TTC549 (cell line): ENCODE measurements around the gene ZBED4.

Source experiments
- FAIRE-seq: peaks from 2 replicates; lab custom pipeline; 2012; peaks lifted over from hg19 to GRCh38; lab: Jason Lieb, UNC

Gene ZBED4

GRCh38 chr22:49903322-49904039 lies 49.8 kb downstream of the ZBED4 start:
- FAIRE-seq, result no peak

- no peak for FAIRE-seq
Observed at GRCh38 chr22:49904040-49904369, 50.4 kb downstream of the ZBED4 start.

GRCh38 chr22:49905465-49905864 lies 51.8 kb downstream of the ZBED4 start:
- FAIRE-seq, result no peak

- FAIRE-seq, result no peak
Observed at GRCh38 chr22:49906071-49906798, 52.6 kb downstream of the ZBED4 start.

GRCh38 chr22:49906799-49907290 lies 53.2 kb downstream of the ZBED4 start:
- no peak for FAIRE-seq

- FAIRE-seq, result no peak
Observed at GRCh38 chr22:49907807-49908206, 54.2 kb downstream of the ZBED4 start.

- FAIRE-seq, result no peak
Observed at GRCh38 chr22:49909476-49910205, 56.0 kb downstream of the ZBED4 start.

GRCh38 chr22:49910229-49911155 lies 56.8 kb downstream of the ZBED4 start:
- FAIRE-seq, result no peak

GRCh38 chr22:49911881-49912625 lies 58.4 kb downstream of the ZBED4 start:
- FAIRE-seq, result no peak

GRCh38 chr22:49913026-49913425 lies 59.4 kb downstream of the ZBED4 start:
- FAIRE-seq, result no peak

GRCh38 chr22:49913446-49913845 lies 59.8 kb downstream of the ZBED4 start:
- no peak for FAIRE-seq

- FAIRE-seq, result no peak
Observed at GRCh38 chr22:49914256-49914655, 60.6 kb downstream of the ZBED4 start.

GRCh38 chr22:49915610-49916009 lies 62.0 kb downstream of the ZBED4 start:
- no peak for FAIRE-seq

GRCh38 chr22:49916831-49917230 lies 63.2 kb downstream of the ZBED4 start:
- FAIRE-seq, result no peak

- no peak for FAIRE-seq
Observed at GRCh38 chr22:49917974-49918910, 64.6 kb downstream of the ZBED4 start, which contains the start of the genes ALG12 and CRELD2. Gene ALG12 (minus strand): TSS chr22:49918438. CDS start chr22:49913765, 4,673 bp downstream. Gene CRELD2 (plus strand): TSS chr22:49918634. CDS start chr22:49918770, 136 bp downstream.

GRCh38 chr22:49918911-49919881 lies 65.6 kb downstream of the ZBED4 start:
- FAIRE-seq, result no peak

- FAIRE-seq, result no peak
Observed at GRCh38 chr22:49920859-49921258, 67.2 kb downstream of the ZBED4 start.

GRCh38 chr22:49921508-49922278 lies 68.0 kb downstream of the ZBED4 start:
- no peak for FAIRE-seq
